Naive thymus-derived CD8-positive, alpha-beta T cell (primary cell): ENCODE results near the gene CHRNE. TPM values are rescaled to one million over a fixed set of nuclear protein-coding genes. Genes with fewer than 3 reads are reported as not detected.

Experiments
- ATAC-seq, 2 donors: fragments of 150-1000 bp; cut with Tn5 transposase in 1 of 2; sonication (Bioruptor Pico), chemical (Tn5 transposase) in 1 of 2; 1 replicate in 1 of 2; 2 replicates in 1 of 2; pipeline ENCODE4 v1.10.0; 2021; ENCODE audit warnings: mild to moderate bottlenecking in 2 of 2, moderate library complexity in 2 of 2
- POLR2A ChIA-PET: fragments of 350-600 bp; sonication (Branson Sonifier 250); formaldehyde crosslinking; loops from one replicate; lab custom pipeline; 2021; ENCODE audit warnings: antibody characterized with exemption; lab: Charles Lee
- DNase-seq, 10 donors: peaks; one replicate each; pipeline versions ENCODE4 v3.0.0 to v3.0.0-alpha.2; 2020 to 2022
- H3K27ac Mint-ChIP-seq, 10 donors: one replicate each; pipeline ENCODE4 v1.8.0; 2020 to 2022; ENCODE audit warnings: mild to moderate bottlenecking in 10 of 10, mixed read lengths in 10 of 10, moderate library complexity in 4 of 10, inconsistent platforms in 1 of 10
- H3K27me3 Mint-ChIP-seq, 5 donors: one replicate each; pipeline ENCODE4 v1.8.0; 2021 to 2022; ENCODE audit warnings: mixed read lengths in 5 of 5
- H3K36me3 Mint-ChIP-seq, 3 donors: one replicate each; pipeline ENCODE4 v1.8.0; 2020 to 2022; ENCODE audit warnings: mixed read lengths in 3 of 3, mild to moderate bottlenecking in 2 of 3, inconsistent platforms in 1 of 3
- H3K4me1 Mint-ChIP-seq, 4 donors: one replicate each; pipeline ENCODE4 v1.8.0; 2021 to 2022; ENCODE audit warnings: mixed read lengths in 4 of 4
- H3K4me3 Mint-ChIP-seq, 10 donors: one replicate each; pipeline ENCODE4 v1.8.0; 2020 to 2022; ENCODE audit warnings: mild to moderate bottlenecking in 10 of 10, mixed read lengths in 10 of 10, moderate library complexity in 6 of 10, inconsistent platforms in 1 of 10
- H3K9me3 Mint-ChIP-seq, 9 donors: one replicate each; pipeline ENCODE4 v1.8.0; 2020 to 2022; ENCODE audit warnings: mixed read lengths in 9 of 9, mild to moderate bottlenecking in 3 of 9, inconsistent platforms in 1 of 9, moderate library complexity in 1 of 9
- polyA plus RNA-seq, 3 donors: library from polyadenylated mRNA; unstranded; fragments of 300-500 nt; fragmentation: Illumina TruSeq; gene quantifications; one replicate each; pipeline ENCODE4 v1.2.3, GENCODE V29; 2021
- total RNA-seq, 8 experiments: library from RNA in 2 of 8; stranded (reverse) in 2 of 8; gene quantifications; one replicate each; pipeline ENCODE4 v1.2.3 and lab custom pipeline; 2021 to 2026

Gene CHRNE
- total and polyA plus RNA-seq, 5 experiments from 2014 or later = 0.19 to 1.3 (median 0.58) TPM

GRCh38 chr17:4895121-4895520, 7.8 kb downstream of the CHRNE start:
- no peak overlapping the region for H3K4me3 Mint-ChIP-seq
- H3K36me3 Mint-ChIP-seq = peaks cover 0 to 39% (median 0%) of the 10 kb centered on the region in 3 donors
- POLR2A ChIA-PET = interaction anchor here (0.5 to 0.6 kb wide), 2 partner anchors 27 to 329 kb away, joined by 3 to 5 read pairs; no protein-coding TSS in a partner anchor
- no peaks in the 10 kb centered on the region for H3K9me3 Mint-ChIP-seq
- peak overlapping the region in 1 of 10 donors; percentile 11 for H3K27ac Mint-ChIP-seq
- H3K27me3 Mint-ChIP-seq = no peaks in the 10 kb centered on the region
- DNase-seq = no peak
- ATAC-seq = no peak
- peaks cover 8 to 16% (median 11%) of the 10 kb centered on the region in 4 donors for H3K4me1 Mint-ChIP-seq

- H3K4me1 Mint-ChIP-seq = peaks cover 0 to 8% (median 6%) of the 10 kb centered on the region in 4 donors
- H3K27ac Mint-ChIP-seq = no peak overlapping the region
- H3K4me3 Mint-ChIP-seq = no peak overlapping the region
- ATAC-seq = no peak
- no peaks in the 10 kb centered on the region for H3K9me3 Mint-ChIP-seq
- DNase-seq = no peak
- H3K27me3 Mint-ChIP-seq = no peaks in the 10 kb centered on the region
- POLR2A ChIA-PET = no interaction called here
- H3K36me3 Mint-ChIP-seq = peaks cover 0 to 45% (median 3%) of the 10 kb centered on the region in 3 donors
Measured at GRCh38 chr17:4893721-4894560, 9.0 kb downstream of the CHRNE start.

- no peak overlapping the region for H3K4me3 Mint-ChIP-seq
- POLR2A ChIA-PET = no interaction called here
- no peaks in the 10 kb centered on the region for H3K27me3 Mint-ChIP-seq
- H3K9me3 Mint-ChIP-seq = no peaks in the 10 kb centered on the region
- peaks cover 0 to 4% (median 2%) of the 10 kb centered on the region in 4 donors for H3K4me1 Mint-ChIP-seq
- DNase-seq (no peak), ATAC-seq (no peak)
- no peak overlapping the region for H3K27ac Mint-ChIP-seq
- H3K36me3 Mint-ChIP-seq = peaks cover 0 to 47% (median 3%) of the 10 kb centered on the region in 3 donors
Measured at GRCh38 chr17:4893272-4893671, 9.6 kb downstream of the CHRNE start.

- no peaks in the 10 kb centered on the region for H3K27me3 Mint-ChIP-seq
- peaks cover 0 to 2% (median under 1%) of the 10 kb centered on the region in 4 donors for H3K4me1 Mint-ChIP-seq
- DNase-seq (no peak), ATAC-seq (no peak)
- peak overlapping the region in 1 of 10 donors; percentile 56 for H3K27ac Mint-ChIP-seq
- H3K36me3 Mint-ChIP-seq = peaks cover 0 to 53% (median 3%) of the 10 kb centered on the region in 3 donors
- H3K9me3 Mint-ChIP-seq = no peaks in the 10 kb centered on the region
- POLR2A ChIA-PET = no interaction called here
- H3K4me3 Mint-ChIP-seq = no peak overlapping the region
Measured at GRCh38 chr17:4892499-4893221, 10.2 kb downstream of the CHRNE start.

DNA sequence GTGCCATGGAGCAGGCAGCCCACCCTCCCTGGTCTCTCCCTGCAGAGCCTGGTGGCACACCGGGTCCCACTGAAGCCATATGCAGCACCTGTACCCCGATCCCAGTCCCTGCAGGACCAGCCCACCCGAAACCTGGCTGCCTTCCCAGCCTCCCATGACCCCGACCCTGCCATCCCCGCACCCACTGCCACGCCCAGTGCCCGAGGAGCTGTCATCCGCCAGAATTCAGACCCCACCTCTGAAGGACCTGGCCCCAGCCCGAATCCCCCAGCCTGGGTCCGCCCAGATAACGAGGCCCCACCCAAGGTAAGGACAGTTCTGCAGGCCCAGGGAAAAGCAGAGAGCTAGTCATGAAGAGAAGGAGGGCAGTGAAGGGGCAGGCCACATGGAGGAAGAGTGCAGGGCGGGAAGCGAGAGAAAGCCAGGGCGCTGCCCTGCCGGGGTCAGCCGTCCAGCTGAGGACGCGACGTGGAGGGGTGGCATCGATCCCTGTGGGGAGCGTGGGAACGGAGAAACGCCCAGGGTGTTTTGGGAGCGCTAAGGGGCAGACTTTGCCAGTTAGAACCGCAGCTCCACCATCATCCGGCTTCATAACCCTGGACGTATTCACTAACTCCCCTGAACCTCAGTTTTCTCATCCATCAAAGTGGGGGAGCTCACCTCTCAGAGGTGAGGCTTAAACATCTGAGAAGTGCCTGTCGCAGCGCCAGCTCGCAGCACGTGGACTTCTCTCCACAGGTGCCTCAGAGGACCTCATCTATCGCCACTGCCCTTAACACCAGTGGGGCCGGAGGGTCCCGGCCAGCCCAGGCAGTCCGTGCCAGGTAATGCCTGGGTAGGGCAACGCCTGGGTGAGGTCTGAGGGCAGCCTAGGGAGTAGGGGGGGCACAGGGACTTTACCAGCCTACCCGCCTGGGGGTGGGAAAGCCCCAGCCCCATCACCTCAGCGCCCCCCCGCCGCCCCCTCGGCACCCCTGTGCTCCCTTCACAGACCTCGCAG, 11.2 kb downstream of the CHRNE start:
- H3K27me3 Mint-ChIP-seq = no peaks in the 10 kb centered on the region
- H3K36me3 Mint-ChIP-seq = peaks cover 0 to 58% (median 8%) of the 10 kb centered on the region in 3 donors
- peaks cover 0 to 2% (median under 1%) of the 10 kb centered on the region in 4 donors for H3K4me1 Mint-ChIP-seq
- H3K9me3 Mint-ChIP-seq = no peaks in the 10 kb centered on the region
- no peak overlapping the region for H3K4me3 Mint-ChIP-seq
- POLR2A ChIA-PET = interaction anchor here (1.0 to 4.9 kb wide), 3 partner anchors 9 to 182 kb away, joined by 4 to 21 read pairs (median 4); partner anchors contain the start of genes ARRB2 and SPAG7
- DNase-seq = no peak
- peak overlapping the region in 1 of 10 donors; percentile 84 for H3K27ac Mint-ChIP-seq
- ATAC-seq = no peak

- no peaks in the 10 kb centered on the region for H3K9me3 Mint-ChIP-seq
- POLR2A ChIA-PET = interaction anchor here (4.9 kb wide), 1 partner anchor 178 kb away, joined by 21 read pairs; the partner anchor contains the start of gene ARRB2
- no peak overlapping the region for H3K4me3 Mint-ChIP-seq
- ATAC-seq (no peak), DNase-seq (no peak)
- H3K27ac Mint-ChIP-seq = no peak overlapping the region
- H3K27me3 Mint-ChIP-seq = no peaks in the 10 kb centered on the region
- H3K4me1 Mint-ChIP-seq = peaks cover 0 to 2% (median under 1%) of the 10 kb centered on the region in 4 donors
- H3K36me3 Mint-ChIP-seq = peaks cover 0 to 60% (median 15%) of the 10 kb centered on the region in 3 donors
Measured at GRCh38 chr17:4887581-4887980, 15.3 kb downstream of the CHRNE start.

DNA sequence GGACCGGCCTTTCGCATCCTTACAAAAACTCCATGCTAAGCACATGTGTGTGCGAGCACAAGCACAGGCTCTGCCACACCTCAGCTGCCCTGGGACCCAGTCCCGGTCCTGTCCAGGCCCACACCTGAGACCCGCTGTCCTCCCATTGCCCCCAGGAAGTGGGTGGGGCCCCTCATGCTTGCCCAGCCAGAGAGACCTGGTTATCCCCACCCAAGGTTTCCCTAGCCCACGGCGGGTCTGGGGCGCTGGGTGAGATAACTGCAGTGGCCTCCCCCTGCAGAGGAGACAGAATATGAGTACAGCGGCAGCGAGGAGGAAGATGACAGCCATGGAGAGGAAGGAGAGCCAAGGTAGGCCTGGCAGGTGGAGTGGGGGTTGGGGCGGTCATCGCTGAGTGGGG, 16.1 kb downstream of the CHRNE start:
- no peak overlapping the region for H3K4me3 Mint-ChIP-seq
- H3K27me3 Mint-ChIP-seq = no peaks in the 10 kb centered on the region
- peaks cover 0 to 60% (median 15%) of the 10 kb centered on the region in 3 donors for H3K36me3 Mint-ChIP-seq
- H3K27ac Mint-ChIP-seq = peak overlapping the region in 2 of 10 donors; percentile 2 to 33
- peaks cover 0 to 2% (median under 1%) of the 10 kb centered on the region in 4 donors for H3K4me1 Mint-ChIP-seq
- H3K9me3 Mint-ChIP-seq = no peaks in the 10 kb centered on the region
- no peak for ATAC-seq
- POLR2A ChIA-PET = interaction anchor here (1.1 kb wide), 1 partner anchor 177 kb away, joined by 4 read pairs; the partner anchor contains the start of gene ARRB2
- DNase-seq = no peak

GRCh38 chr17:4884489-4884888, 18.4 kb downstream of the CHRNE start:
- Mint-ChIP-seq H3K4me1 (peaks cover 0 to 3% (median 1%) of the 10 kb centered on the region in 4 donors), H3K27ac (peak overlapping the region in 2 of 10 donors; percentile 31 to 72), H3K4me3 (no peak overlapping the region), H3K36me3 (peaks cover 0 to 56% (median 19%) of the 10 kb centered on the region in 3 donors), H3K9me3 (no peaks in the 10 kb centered on the region), H3K27me3 (no peaks in the 10 kb centered on the region)
- no peak for DNase-seq
- POLR2A ChIA-PET = interaction anchor here (1.0 kb wide), 1 partner anchor 84 kb away, joined by 3 read pairs; no protein-coding TSS in a partner anchor
- ATAC-seq = no peak

- Mint-ChIP-seq H3K27ac (peak overlapping the region in 2 of 10 donors; percentile 15 to 56), H3K27me3 (no peaks in the 10 kb centered on the region), H3K4me3 (no peak overlapping the region), H3K9me3 (no peaks in the 10 kb centered on the region), H3K36me3 (peaks cover 0 to 47% (median 14%) of the 10 kb centered on the region in 3 donors), H3K4me1 (peaks cover 0 to 2% (median 1%) of the 10 kb centered on the region in 4 donors)
- POLR2A ChIA-PET = interaction anchor here (1.0 kb wide), 1 partner anchor 150 kb away, joined by 4 read pairs; the partner anchor contains the start of gene MED11
- DNase-seq = peak; percentile 47 to 81 (median 65)
- ATAC-seq = peak; percentile 94 to 99
Measured at GRCh38 chr17:4881761-4882555, 20.9 kb downstream of the CHRNE start.

DNA sequence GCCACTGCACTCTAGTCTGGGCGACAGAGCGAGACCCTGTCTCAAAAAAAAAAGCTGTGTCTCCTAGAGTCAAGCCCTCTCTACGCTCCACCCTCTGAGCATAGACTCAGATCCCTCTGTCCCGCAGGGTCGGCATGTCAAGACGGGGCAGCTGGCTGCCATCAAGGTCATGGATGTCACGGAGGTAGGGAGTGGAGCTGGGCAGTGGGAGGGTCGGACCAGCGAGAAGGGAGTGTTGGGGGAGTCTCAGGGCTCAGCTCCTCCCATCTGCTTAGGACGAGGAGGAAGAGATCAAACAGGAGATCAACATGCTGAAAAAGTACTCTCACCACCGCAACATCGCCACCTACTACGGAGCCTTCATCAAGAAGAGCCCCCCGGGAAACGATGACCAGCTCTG, 22.0 kb downstream of the CHRNE start:
- Mint-ChIP-seq H3K4me3 (no peak overlapping the region), H3K36me3 (peaks cover 0 to 45% (median 14%) of the 10 kb centered on the region in 3 donors), H3K27ac (peak overlapping the region in 1 of 10 donors; percentile 67), H3K4me1 (peaks cover 0 to 4% (median 1%) of the 10 kb centered on the region in 4 donors), H3K9me3 (no peaks in the 10 kb centered on the region), H3K27me3 (no peaks in the 10 kb centered on the region)
- ATAC-seq (no peak), DNase-seq (no peak)
- POLR2A ChIA-PET = interaction anchor here (0.7 to 1.3 kb wide), 4 partner anchors 25 to 177 kb away, joined by 3 to 5 read pairs (median 4); partner anchors contain the start of genes ARRB2 and MED11

DNA sequence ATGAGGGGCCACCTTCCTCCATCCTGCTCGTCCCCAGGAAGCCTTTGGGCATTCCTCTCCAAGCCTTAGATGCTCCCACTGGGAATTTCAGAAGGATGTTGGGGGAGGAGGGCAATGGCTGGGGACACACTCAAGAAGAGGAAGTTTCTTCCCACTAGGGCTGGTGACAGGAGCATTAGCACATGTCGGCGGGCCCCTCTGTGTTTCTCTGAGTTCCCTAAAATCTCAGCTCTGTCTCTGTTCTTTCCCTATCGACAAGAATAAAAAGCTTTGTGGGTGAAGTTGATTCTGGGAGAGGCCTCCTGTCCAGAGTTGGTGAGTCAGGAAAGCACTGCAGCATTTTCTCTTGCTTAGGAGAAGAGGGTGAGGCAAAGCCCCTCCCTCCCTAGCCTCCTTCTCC, 23.3 kb downstream of the CHRNE start:
- Mint-ChIP-seq H3K36me3 (peaks cover 0 to 34% (median 7%) of the 10 kb centered on the region in 3 donors), H3K4me1 (peaks cover 0 to 4% (median 1%) of the 10 kb centered on the region in 4 donors), H3K9me3 (no peaks in the 10 kb centered on the region), H3K4me3 (no peak overlapping the region), H3K27me3 (no peaks in the 10 kb centered on the region), H3K27ac (peak overlapping the region in 1 of 10 donors; percentile 24)
- POLR2A ChIA-PET = no interaction called here
- ATAC-seq (no peak), DNase-seq (no peak)
